Loucy (cell line): ENCODE data around the gene TOMT.

Experiments used
- H2AFZ ChIP-seq: fragments of 200-600 bp; sonication (generic); 2 replicates; pipeline ENCODE4 v1.6.0; 2016; ENCODE audit warnings: antibody characterized with exemption, mild to moderate bottlenecking, low read length, moderate library complexity
- H3F3A ChIP-seq: fragments of 200-600 bp; 2 replicates; pipeline ENCODE4 v1.6.0; 2016; ENCODE audit warnings: antibody characterized with exemption, low read depth, mild to moderate bottlenecking
- H3K27me3 ChIP-seq: fragments of 200-600 bp; sonication (generic); 2 replicates; pipeline ENCODE4 v1.6.1; 2014; ENCODE audit warnings: low read length, mild to moderate bottlenecking; ENCODE audit not compliant: insufficient read depth, poor library complexity, severe bottlenecking
- H3K36me3 ChIP-seq: fragments of 200-600 bp; sonication (generic); 2 replicates; pipeline ENCODE4 v1.6.1; 2016; ENCODE audit warnings: low read length; ENCODE audit not compliant: insufficient read depth
- H3K4me1 ChIP-seq: fragments of 200-600 bp; sonication (generic); 2 replicates; pipeline ENCODE4 v1.5.1; 2014; ENCODE audit warnings: low read length, mild to moderate bottlenecking; ENCODE audit not compliant: insufficient read depth, poor library complexity, severe bottlenecking
- H3K4me2 ChIP-seq: fragments of 200-600 bp; sonication (generic); 2 replicates; pipeline ENCODE4 v1.6.0; 2014; ENCODE audit warnings: antibody characterized with exemption, low read length, low read depth, mild to moderate bottlenecking; ENCODE audit not compliant: poor library complexity, severe bottlenecking
- H3K4me3 ChIP-seq: fragments of 200-600 bp; sonication (generic); 2 replicates; pipeline ENCODE4 v1.5.1; 2014; ENCODE audit warnings: low read length, mild to moderate bottlenecking, mixed read lengths; ENCODE audit not compliant: poor library complexity, severe bottlenecking
- H3K79me2 ChIP-seq: fragments of 200-600 bp; sonication (generic); 2 replicates; pipeline ENCODE4 v1.6.1; 2014; ENCODE audit warnings: low read length; ENCODE audit not compliant: insufficient read depth
- H3K9ac ChIP-seq: fragments of 200-600 bp; sonication (generic); 2 replicates; pipeline ENCODE4 v1.6.0; 2014; ENCODE audit warnings: mild to moderate bottlenecking, low read depth, low read length, moderate library complexity; ENCODE audit not compliant: poor library complexity, severe bottlenecking
- H3K9me2 ChIP-seq: fragments of 200-600 bp; sonication (generic); replicated peaks from 2 replicates; pipeline ENCODE4 v1.6.1; 2016; ENCODE audit warnings: low read depth, low read length, mixed read lengths
- H3K9me3 ChIP-seq: fragments of 200-600 bp; sonication (generic); 2 replicates; pipeline ENCODE4 v1.6.1; 2014; ENCODE audit warnings: mild to moderate bottlenecking, antibody characterized with exemption, low read length, low read depth; ENCODE audit not compliant: insufficient read depth
- H4K20me1 ChIP-seq: fragments of 200-600 bp; sonication (generic); 2 replicates; pipeline ENCODE4 v1.6.0; 2014; ENCODE audit warnings: antibody characterized with exemption, low read length, mild to moderate bottlenecking; ENCODE audit not compliant: insufficient read depth, poor library complexity, severe bottlenecking
- CTCF ChIP-seq: fragments of 200-600 bp; sonication (generic); conservative IDR thresholded peaks from 2 replicates; pipeline ENCODE4 v1.5.1; 2014; ENCODE audit warnings: mild to moderate bottlenecking, antibody characterized with exemption, low read length
- EZH2phosphoT487 ChIP-seq: fragments of 200-600 bp; IDR thresholded peaks from 2 replicates; pipeline ENCODE4 v1.6.1; 2018; ENCODE audit warnings: antibody characterized with exemption, mild to moderate bottlenecking, moderate library complexity, borderline replicate concordance

TOMT gene

GRCh38 chr11:72084076-72084475, 21.6 kb upstream of the TOMT start:
- H3K4me1 ChIP-seq, result peaks cover 15% of the 10 kb centered on the region
- H3K27me3 ChIP-seq, result no peaks in the 10 kb centered on the region
- H3K4me3 ChIP-seq, result no peak overlapping the region
- no peak overlapping the region for H2AFZ ChIP-seq
- no peaks in the 10 kb centered on the region for H3K36me3 ChIP-seq
- no peaks in the 10 kb centered on the region for H3K9me2 ChIP-seq
- H3K4me2 ChIP-seq, result no peak overlapping the region
- H3F3A ChIP-seq, result no peaks in the 10 kb centered on the region
- peaks cover 9% of the 10 kb centered on the region for H4K20me1 ChIP-seq
- no peaks in the 10 kb centered on the region for H3K9me3 ChIP-seq
- H3K9ac ChIP-seq, result no peak overlapping the region
- H3K79me2 ChIP-seq, result peaks cover 12% of the 10 kb centered on the region
- no peak for TF ChIP-seq EZH2phosphoT487

- Histone ChIP-seq H3K36me3 (no peaks in the 10 kb centered on the region), H3K4me1 (peaks cover 11% of the 10 kb centered on the region), H3K79me2 (peaks cover 4% of the 10 kb centered on the region), H3F3A (no peaks in the 10 kb centered on the region), H3K27me3 (no peaks in the 10 kb centered on the region), H4K20me1 (peaks cover 1% of the 10 kb centered on the region), H3K4me2 (no peak overlapping the region), H3K9me3 (no peaks in the 10 kb centered on the region), H3K4me3 (no peak overlapping the region), H3K9ac (no peak overlapping the region), H3K9me2 (no peaks in the 10 kb centered on the region), H2AFZ (no peak overlapping the region)
- TF ChIP-seq EZH2phosphoT487 (no peak), CTCF (no peak)
Observed at GRCh38 chr11:72084965-72085364, 20.8 kb upstream of the TOMT start.

- H3K9me2 ChIP-seq, result no peaks in the 10 kb centered on the region
- H3K4me3 ChIP-seq, result no peak overlapping the region
- H3K27me3 ChIP-seq, result no peaks in the 10 kb centered on the region
- no peaks in the 10 kb centered on the region for H3K9me3 ChIP-seq
- H2AFZ ChIP-seq, result no peak overlapping the region
- no peak overlapping the region for H3K4me2 ChIP-seq
- no peak for TF ChIP-seq CTCF
- TF ChIP-seq EZH2phosphoT487, result no peak
- no peaks in the 10 kb centered on the region for H3F3A ChIP-seq
- H3K36me3 ChIP-seq, result no peaks in the 10 kb centered on the region
- H3K4me1 ChIP-seq, result peaks cover 11% of the 10 kb centered on the region
- no peak overlapping the region for H3K9ac ChIP-seq
- no peaks in the 10 kb centered on the region for H4K20me1 ChIP-seq
- no peaks in the 10 kb centered on the region for H3K79me2 ChIP-seq
Observed at GRCh38 chr11:72085621-72086351, 19.9 kb upstream of the TOMT start.
